Right lobe of liver (tissue), 6 donors: ENCODE results near the gene ZBTB42. TPM values are rescaled to one million over a fixed set of nuclear protein-coding genes. Genes with fewer than 3 reads are reported as not detected.
A peak's percentile ranks its signal among the peaks of the same experiment; 100 is the strongest.

Experiments
- ATAC-seq, 4 donors: fragments of 200-7000 bp; cut with Tn5 transposase; one replicate each; pipeline ENCODE4 v1.9.1; 2020; ENCODE audit warnings: mild to moderate bottlenecking in 4 of 4, moderate library complexity in 4 of 4
- DNase-seq, 3 donors: peaks; one replicate each; pipeline ENCODE4 v3.0.0-alpha.2; 2020
- H3K27ac ChIP-seq, 3 donors: fragments of 200-600 bp; one replicate each; pipeline ENCODE4 v1.8.0; 2022
- H3K27me3 ChIP-seq, 2 donors: fragments of 200-600 bp; one replicate each; pipeline ENCODE4 v1.8.0; 2022
- H3K36me3 ChIP-seq, 4 donors: fragments of 200-600 bp; sonication (generic) in 1 of 4; one replicate each; pipeline versions ENCODE4 v1.5.1 to v1.8.0; 2017 to 2022; ENCODE audit warnings: control low read depth in 1 of 4
- H3K4me1 ChIP-seq, 4 donors: fragments of 200-600 bp; sonication (generic) in 1 of 4; one replicate each; pipeline versions ENCODE4 v1.5.1 to v1.8.0; 2017 to 2022; ENCODE audit warnings: control low read depth in 1 of 4
- H3K4me3 ChIP-seq, 3 donors: fragments of 200-600 bp; one replicate each; pipeline ENCODE4 v1.8.0; 2022
- H3K9me3 ChIP-seq, 4 donors: fragments of 200-600 bp; sonication (generic) in 1 of 4; one replicate each; pipeline versions ENCODE4 v1.5.1 to v1.8.0; 2017 to 2022; ENCODE audit warnings: control low read depth in 1 of 4
- POLR2A ChIP-seq: fragments of 450-650 bp; IDR thresholded peaks from one replicate; pipeline ENCODE4 v1.6.1; 2017; ENCODE audit warnings: antibody characterized with exemption, mild to moderate bottlenecking
- WGBS: methylation state at CpG from one replicate; pipeline ENCODE4 v1.1.6; 2018; ENCODE audit warnings: low coverage, low lambda C conversion rate; ENCODE audit not compliant: insufficient coverage; ENCODE audit errors: missing lambda C conversion rate; 5-methylcytosine and 5-hydroxymethylcytosine counted together
- intact Hi-C, 2 donors: fragments of 100-400 bp; cut with DNase I; formaldehyde crosslinking; loops; one replicate each; pipeline versions ENCODE4 v1.11.2 to v1.14.1; 2022
- total RNA-seq, 6 experiments: library from RNA; depleted of rRNA in 2 of 6; stranded (reverse); fragments of >200 nt in 2 of 6; fragmentation: NEBNext Ultra II Directional in 3 of 6; extraction: Animal tissue kit (Norgen Biotek cat#: 25700) in 3 of 6; gene quantifications; one replicate each; pipeline versions ENCODE4 v1.1.0 to v1.2.4, GENCODE V29; 2016 to 2023
- TF ChIP-seq, protein P1 (sequence below), 4 donors: fragments of 200-600 bp in 3 of 4; fragments of 450-650 bp in 1 of 4; IDR thresholded peaks; one replicate each; pipeline versions ENCODE4 v1.5.1 to v1.8.0; 2016 to 2022; ENCODE audit warnings: antibody characterized with exemption in 4 of 4, mild to moderate bottlenecking in 2 of 4
- donor health status: DM: no; HTN: yes; CAD: no.
- donor health status: DM: no; HTN: no; CAD: no.
- donor health status: DM: no; HTN: no; CAD: no.
- donor health status: DM: no; HTN: yes; CAD: no.
- donor health status: DM: no; HTN: yes; CAD: no.

The ZBTB42 gene
- total RNA-seq, 6 experiments from 2014 or later = 2.2 to 13.7 (median 3.6) TPM

GRCh38 chr14:104821971-104822608, 21.2 kb downstream of the ZBTB42 start:
- DNase-seq (no peak), ATAC-seq (no peak)
- Histone ChIP-seq H3K27me3 (no peaks in the 10 kb centered on the region), H3K9me3 (no peaks in the 10 kb centered on the region), H3K4me3 (no peak overlapping the region), H3K27ac (no peak overlapping the region), H3K4me1 (peaks cover 0 to 5% (median 4%) of the 10 kb centered on the region in 4 donors), H3K36me3 (no peaks in the 10 kb centered on the region)
- intact Hi-C loops = loop anchor here (5.0 kb wide), 2 partner anchors 50 to 55 kb away; no protein-coding TSS in a partner anchor
- 85% methylated on average over 10 of the region's 27 CpGs for WGBS
- TF ChIP-seq, protein P1, sequence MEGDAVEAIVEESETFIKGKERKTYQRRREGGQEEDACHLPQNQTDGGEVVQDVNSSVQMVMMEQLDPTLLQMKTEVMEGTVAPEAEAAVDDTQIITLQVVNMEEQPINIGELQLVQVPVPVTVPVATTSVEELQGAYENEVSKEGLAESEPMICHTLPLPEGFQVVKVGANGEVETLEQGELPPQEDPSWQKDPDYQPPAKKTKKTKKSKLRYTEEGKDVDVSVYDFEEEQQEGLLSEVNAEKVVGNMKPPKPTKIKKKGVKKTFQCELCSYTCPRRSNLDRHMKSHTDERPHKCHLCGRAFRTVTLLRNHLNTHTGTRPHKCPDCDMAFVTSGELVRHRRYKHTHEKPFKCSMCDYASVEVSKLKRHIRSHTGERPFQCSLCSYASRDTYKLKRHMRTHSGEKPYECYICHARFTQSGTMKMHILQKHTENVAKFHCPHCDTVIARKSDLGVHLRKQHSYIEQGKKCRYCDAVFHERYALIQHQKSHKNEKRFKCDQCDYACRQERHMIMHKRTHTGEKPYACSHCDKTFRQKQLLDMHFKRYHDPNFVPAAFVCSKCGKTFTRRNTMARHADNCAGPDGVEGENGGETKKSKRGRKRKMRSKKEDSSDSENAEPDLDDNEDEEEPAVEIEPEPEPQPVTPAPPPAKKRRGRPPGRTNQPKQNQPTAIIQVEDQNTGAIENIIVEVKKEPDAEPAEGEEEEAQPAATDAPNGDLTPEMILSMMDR (IDR thresholded peaks at IDR 0.05) = no peak
- no peak for TF ChIP-seq POLR2A

DNA sequence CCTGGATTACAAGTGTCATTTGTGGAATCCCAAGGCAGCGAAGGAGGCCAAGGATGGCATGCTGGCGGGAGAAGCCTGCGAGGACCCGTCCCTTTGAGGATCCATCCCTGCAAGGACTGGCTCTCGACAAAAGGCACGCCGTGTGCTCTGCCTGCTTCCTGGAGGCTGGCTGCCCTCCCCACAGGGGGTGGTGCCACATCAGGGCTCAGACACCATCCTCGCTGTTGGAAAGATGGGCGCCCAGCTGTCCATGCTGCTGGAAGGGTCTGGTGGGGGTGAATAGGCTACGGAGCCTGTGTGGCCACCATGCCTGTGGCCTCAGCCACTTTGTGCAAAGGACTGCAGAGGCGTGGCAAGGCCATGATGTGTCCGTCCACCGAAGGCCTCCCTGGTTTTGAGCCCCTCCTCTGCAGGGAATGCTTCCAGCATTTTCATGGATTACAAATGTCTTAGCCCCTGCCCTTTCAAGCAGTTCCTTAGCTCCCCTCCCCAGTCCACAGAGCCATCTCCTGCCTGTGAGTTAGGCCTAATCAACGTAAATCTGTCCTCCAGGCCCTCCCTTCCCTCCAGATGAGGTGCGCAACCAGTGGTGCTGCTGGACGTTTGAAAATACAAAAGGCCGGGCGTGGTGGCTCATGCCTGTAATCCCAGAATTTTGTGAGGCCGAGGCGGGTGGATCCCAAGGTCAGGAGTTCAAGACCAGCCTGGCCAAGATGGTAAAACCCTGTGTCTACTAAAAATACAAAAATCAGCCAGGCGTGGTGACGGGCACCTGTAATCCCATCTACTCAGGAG, 22.1 kb downstream of the ZBTB42 start:
- H3K27ac ChIP-seq = no peak overlapping the region
- no peak for ATAC-seq
- DNase-seq = no peak
- WGBS = 88% methylated on average over 10 of the region's 22 CpGs
- peaks cover 0 to 11% (median 4%) of the 10 kb centered on the region in 4 donors for H3K4me1 ChIP-seq
- no peaks in the 10 kb centered on the region for H3K9me3 ChIP-seq
- H3K4me3 ChIP-seq = no peak overlapping the region
- TF ChIP-seq, protein P1 (IDR thresholded peaks at IDR 0.05) = no peak
- TF ChIP-seq POLR2A = no peak
- no peaks in the 10 kb centered on the region for H3K36me3 ChIP-seq
- H3K27me3 ChIP-seq = no peaks in the 10 kb centered on the region
- intact Hi-C loops = loop anchor here (5.0 kb wide), 2 partner anchors 51 to 56 kb away; no protein-coding TSS in a partner anchor

GRCh38 chr14:104824353-104824997, 23.6 kb downstream of the ZBTB42 start:
- Histone ChIP-seq H3K9me3 (no peaks in the 10 kb centered on the region), H3K27me3 (no peaks in the 10 kb centered on the region), H3K4me3 (no peak overlapping the region), H3K4me1 (peaks cover 0 to 11% (median 4%) of the 10 kb centered on the region in 4 donors), H3K36me3 (no peaks in the 10 kb centered on the region), H3K27ac (no peak overlapping the region)
- DNase-seq (no peak), ATAC-seq (no peak)
- TF ChIP-seq POLR2A = no peak
- TF ChIP-seq, protein P1 (IDR thresholded peaks at IDR 0.05) = no peak
- WGBS = 100% methylated on average over 2 of the region's 2 CpGs
- intact Hi-C loops = loop anchor here (5.0 kb wide), 2 partner anchors 52 to 57 kb away; no protein-coding TSS in a partner anchor

GRCh38 chr14:104826189-104826860, 25.4 kb downstream of the ZBTB42 start:
- ATAC-seq (peak; percentile 87 to 98 (median 92)), DNase-seq (peak; percentile 92 to 94 (median 92))
- 5% methylated on average over 13 of the region's 54 CpGs for WGBS
- TF ChIP-seq, protein P1 (IDR thresholded peaks at IDR 0.05) = peak; percentile 77 to 91 (median 84)
- no peak for TF ChIP-seq POLR2A
- intact Hi-C loops = no loop called here
- Histone ChIP-seq H3K27ac (no peak overlapping the region), H3K36me3 (no peaks in the 10 kb centered on the region), H3K4me3 (peak overlapping the region; percentile 47 to 65 (median 57)), H3K9me3 (no peaks in the 10 kb centered on the region), H3K27me3 (no peaks in the 10 kb centered on the region), H3K4me1 (peaks cover 0 to 11% (median 4%) of the 10 kb centered on the region in 4 donors)
